ENCODE measurements around the gene COG4. TPM values are rescaled to one million over a fixed set of nuclear protein-coding genes. Genes with fewer than 3 reads are reported as not detected.

The COG4 gene
- polyA plus RNA-seq, 3 donors, result 37.6 to 40.6 (median 40.1) TPM

- 100% methylated on average over 1 of the region's 5 CpGs for WGBS (ENCODE audit: insufficient coverage)
- H3K36me3 Mint-ChIP-seq, result peaks cover 70 to 77% of the 10 kb centered on the region in 2 donors
- DNase-seq, result no peak
Measured at GRCh38 chr16:70572050-70572925, 48.9 kb upstream of the COG4 start.

DNA sequence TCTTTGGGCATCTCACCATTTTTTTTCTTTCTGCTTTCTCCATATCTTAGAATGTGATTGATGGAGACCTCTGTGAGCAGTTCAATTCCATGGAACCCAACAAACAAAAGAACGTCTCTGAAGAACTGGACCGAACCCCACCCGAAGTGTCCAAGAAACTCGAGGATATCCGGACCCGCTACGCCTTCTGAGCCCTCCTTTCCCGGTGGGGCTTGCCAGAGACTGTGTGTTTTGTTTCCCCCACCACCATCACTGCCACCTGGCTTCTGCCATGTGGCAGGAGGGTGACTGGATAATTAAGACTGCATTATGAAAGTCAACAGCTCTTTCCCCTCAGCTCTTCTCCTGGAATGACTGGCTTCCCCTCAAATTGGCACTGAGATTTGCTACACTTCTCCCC lies 48.3 kb upstream of the COG4 start:
- Mint-ChIP-seq H3K4me1 (peaks cover 15% of the 10 kb centered on the region), H3K27ac (peak overlapping the region in 2 of 7 donors; percentile 5 to 57), H3K9me3 (no peaks in the 10 kb centered on the region), H3K27me3 (ENCODE audit: low read depth in 3 of 3) (no peaks in the 10 kb centered on the region), H3K4me3 (no peak overlapping the region), H3K36me3 (peaks cover 77 to 84% of the 10 kb centered on the region in 2 donors)
- Histone ChIP-seq H3K79me2 (ENCODE audit: insufficient read depth, low read length) (peaks cover 5% of the 10 kb centered on the region), H3K4me2 (replicated peaks; ENCODE audit: extremely low read depth, low read length, poor library complexity, severe bottlenecking) (no peak overlapping the region), H4K20me1 (ENCODE audit: insufficient read depth, low read length) (peaks cover 37% of the 10 kb centered on the region), H3K27me3 (ENCODE audit: control insufficient read depth in 2 of 2, insufficient read depth in 2 of 2, low read length in 2 of 2) (no peaks in the 10 kb centered on the region), H3K36me3 (replicated peaks in 1 of 2; ENCODE audit: control insufficient read depth in 1 of 2, insufficient read depth in 2 of 2, low read length in 2 of 2) (peaks cover 72 to 88% of the 10 kb centered on the region in 2 donors), H3K27ac (ENCODE audit: low read depth in 1 of 2, low read length in 2 of 2) (no peak overlapping the region), H3K4me3 (replicated peaks in 1 of 3; ENCODE audit: low read depth in 2 of 3, low read length in 3 of 3) (no peak overlapping the region), H2AFZ (ENCODE audit: insufficient read depth, low read depth, low read length, poor library complexity, severe bottlenecking) (no peak overlapping the region), H3K4me1 (ENCODE audit: control insufficient read depth in 1 of 2, insufficient read depth in 2 of 2, low read length in 2 of 2) (peaks cover 12% of the 10 kb centered on the region in 2 donors), H3K9ac (ENCODE audit: insufficient read depth, low read length, poor library complexity, severe bottlenecking) (no peak overlapping the region), H3K9me3 (replicated peaks in 1 of 2; ENCODE audit: control insufficient read depth in 1 of 2, insufficient read depth in 1 of 2, low read length in 2 of 2) (no peaks in the 10 kb centered on the region)
- 89% methylated on average over 3 of the region's 8 CpGs for WGBS (ENCODE audit: insufficient coverage)
- intact Hi-C loops (cut with micrococcal nuclease), result no loop called here
- DNase-seq, result no peak
- no peak for TF ChIP-seq CTCF (IDR thresholded peaks at IDR 0.05)

More at GRCh38 chr16:70572050-70572925, 48.9 kb upstream of the COG4 start:
- H3K4me3 ChIP-seq (replicated peaks in 1 of 3; ENCODE audit: low read depth in 2 of 3, low read length in 3 of 3), result no peak overlapping the region
- H2AFZ ChIP-seq (ENCODE audit: insufficient read depth, low read depth, low read length, poor library complexity, severe bottlenecking), result no peak overlapping the region
- peaks cover 14 to 17% of the 10 kb centered on the region in 2 donors for H3K4me1 ChIP-seq (ENCODE audit: control insufficient read depth in 1 of 2, insufficient read depth in 2 of 2, low read length in 2 of 2)
- intact Hi-C loops (cut with micrococcal nuclease), result no loop called here
- no peaks in the 10 kb centered on the region for H3K9me3 ChIP-seq (replicated peaks in 1 of 2; ENCODE audit: control insufficient read depth in 1 of 2, insufficient read depth in 1 of 2, low read length in 2 of 2)
- peaks cover 65 to 82% of the 10 kb centered on the region in 2 donors for H3K36me3 ChIP-seq (replicated peaks in 1 of 2; ENCODE audit: control insufficient read depth in 1 of 2, insufficient read depth in 2 of 2, low read length in 2 of 2)
- Mint-ChIP-seq H3K9me3 (no peaks in the 10 kb centered on the region), H3K27ac (peak overlapping the region in 4 of 7 donors; percentile 5 to 63 (median 37)), H3K27me3 (ENCODE audit: low read depth in 3 of 3) (no peaks in the 10 kb centered on the region), H3K4me3 (no peak overlapping the region), H3K4me1 (peaks cover 21% of the 10 kb centered on the region)
- peaks cover 1% of the 10 kb centered on the region for H3K79me2 ChIP-seq (ENCODE audit: insufficient read depth, low read length)
- no peak overlapping the region for H3K9ac ChIP-seq (ENCODE audit: insufficient read depth, low read length, poor library complexity, severe bottlenecking)
- H4K20me1 ChIP-seq (ENCODE audit: insufficient read depth, low read length), result peaks cover 30% of the 10 kb centered on the region
- TF ChIP-seq CTCF (IDR thresholded peaks at IDR 0.05), result no peak
- H3K27me3 ChIP-seq (ENCODE audit: control insufficient read depth in 2 of 2, insufficient read depth in 2 of 2, low read length in 2 of 2), result no peaks in the 10 kb centered on the region
- peak overlapping the region in 1 of 2 donors; percentile 26 for H3K27ac ChIP-seq (ENCODE audit: low read depth in 1 of 2, low read length in 2 of 2)
- no peak overlapping the region for H3K4me2 ChIP-seq (replicated peaks; ENCODE audit: extremely low read depth, low read length, poor library complexity, severe bottlenecking)
